Upper lobe of left lung (tissue), 6 donors: ENCODE measurements around the gene KCNMB1. TPM values are rescaled to one million over a fixed set of nuclear protein-coding genes. Genes with fewer than 3 reads are reported as not detected.

Experiments
- ATAC-seq, 2 donors: fragments of 200-7000 bp; cut with Tn5 transposase; one replicate each; pipeline ENCODE4 v1.9.1; 2022; ENCODE audit warnings: mild to moderate bottlenecking in 2 of 2, moderate library complexity in 2 of 2; ENCODE audit not compliant: low FRiP score in 2 of 2
- DNase-seq, 2 donors: peaks; one replicate each; pipeline ENCODE4 v3.0.0-alpha.2; 2019 to 2020
- H3K27ac ChIP-seq, 4 donors: fragments of 200-600 bp; sonication (generic); one replicate each; pipeline ENCODE4 v1.5.1; 2016 to 2019
- H3K27me3 ChIP-seq, 4 donors: fragments of 200-600 bp; sonication (generic); one replicate each; pipeline ENCODE4 v1.5.1; 2017 to 2019
- H3K36me3 ChIP-seq, 4 donors: fragments of 200-600 bp; sonication (generic); one replicate each; pipeline ENCODE4 v1.5.1; 2016 to 2019
- H3K4me1 ChIP-seq, 4 donors: fragments of 200-600 bp; sonication (generic); one replicate each; pipeline ENCODE4 v1.5.1; 2018 to 2019
- H3K4me3 ChIP-seq, 4 donors: fragments of 200-600 bp; sonication (generic); one replicate each; pipeline ENCODE4 v1.5.1; 2017 to 2019; ENCODE audit warnings: mild to moderate bottlenecking in 2 of 4, moderate library complexity in 1 of 4
- H3K9me3 ChIP-seq, 4 donors: fragments of 200-600 bp; sonication (generic); one replicate each; pipeline ENCODE4 v1.5.1; 2018 to 2019
- EP300 ChIP-seq, 4 donors: sonication (generic); formaldehyde crosslinking; IDR thresholded peaks; one replicate each; pipeline ENCODE4 v1.5.1; 2017; ENCODE audit warnings: antibody characterized with exemption in 4 of 4, control low read depth in 2 of 4
- POLR2A ChIP-seq, 4 donors: fragments of 450-650 bp; IDR thresholded peaks; one replicate each; pipeline ENCODE4 v1.5.1; 2016 to 2017; ENCODE audit warnings: antibody characterized with exemption in 4 of 4, mild to moderate bottlenecking in 2 of 4
- POLR2AphosphoS5 ChIP-seq, 2 donors: sonication (generic); formaldehyde crosslinking; IDR thresholded peaks; one replicate each; pipeline ENCODE4 v1.5.1; 2017; ENCODE audit warnings: antibody characterized with exemption in 2 of 2
- WGBS, 2 donors: methylation state at CpG; one replicate each; pipeline ENCODE4 v1.1.5; 2017 to 2018; 5-methylcytosine and 5-hydroxymethylcytosine counted together
- total RNA-seq, 6 donors: library from RNA; depleted of rRNA in 4 of 6; stranded (reverse); fragments of >200 nt in 4 of 6; gene quantifications; one replicate each; pipeline versions ENCODE4 v1.1.0 to v1.2.1, GENCODE V29; 2016 to 2021
- TF ChIP-seq, protein P1 (sequence below), 6 experiments: fragments of 450-650 bp in 4 of 6; fragments of 200-600 bp in 2 of 6; sonication (generic) in 2 of 6; IDR thresholded peaks; one replicate each; pipeline ENCODE4 v1.5.1; 2016 to 2019; ENCODE audit warnings: antibody characterized with exemption in 6 of 6
- donor health status: DM: no; HTN: no; CAD: no; lungs with moderate emphysema.
- donor health status: DM: no; HTN: yes; CAD: no; lungs with severe emphysema.

The KCNMB1 gene
- total RNA-seq, 6 donors from 2014 or later = 1.1 to 5.3 (median 2.0) TPM

DNA sequence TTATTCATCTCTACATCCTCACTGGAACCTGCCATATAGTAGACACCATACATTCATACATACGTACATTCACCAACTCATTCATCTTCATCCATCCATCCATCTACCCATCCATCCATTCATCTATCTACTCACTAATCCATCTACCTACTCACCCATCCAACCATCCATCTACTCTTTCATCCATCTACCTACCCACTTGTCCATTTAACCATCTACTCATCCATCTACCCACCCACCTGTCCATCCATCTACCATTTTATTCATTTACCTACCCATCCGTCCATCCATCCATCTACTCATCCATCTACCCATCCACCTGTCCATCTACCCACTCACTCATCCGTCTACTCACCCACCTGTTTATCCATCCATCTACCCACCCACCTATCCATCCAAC, 59.6 kb downstream of the KCNMB1 start:
- DNase-seq = no peak
- WGBS, 2 donors = 62 to 94% methylated on average over 3 of the region's 3 CpGs
- Histone ChIP-seq H3K27ac (peak overlapping the region in 2 of 4 donors; percentile 74 to 90), H3K36me3 (no peaks in the 10 kb centered on the region), H3K27me3 (no peaks in the 10 kb centered on the region), H3K4me3 (no peak overlapping the region), H3K9me3 (no peaks in the 10 kb centered on the region), H3K4me1 (peaks cover 17 to 49% (median 39%) of the 10 kb centered on the region in 4 donors)
- no peak for ATAC-seq
- TF ChIP-seq, protein P1, sequence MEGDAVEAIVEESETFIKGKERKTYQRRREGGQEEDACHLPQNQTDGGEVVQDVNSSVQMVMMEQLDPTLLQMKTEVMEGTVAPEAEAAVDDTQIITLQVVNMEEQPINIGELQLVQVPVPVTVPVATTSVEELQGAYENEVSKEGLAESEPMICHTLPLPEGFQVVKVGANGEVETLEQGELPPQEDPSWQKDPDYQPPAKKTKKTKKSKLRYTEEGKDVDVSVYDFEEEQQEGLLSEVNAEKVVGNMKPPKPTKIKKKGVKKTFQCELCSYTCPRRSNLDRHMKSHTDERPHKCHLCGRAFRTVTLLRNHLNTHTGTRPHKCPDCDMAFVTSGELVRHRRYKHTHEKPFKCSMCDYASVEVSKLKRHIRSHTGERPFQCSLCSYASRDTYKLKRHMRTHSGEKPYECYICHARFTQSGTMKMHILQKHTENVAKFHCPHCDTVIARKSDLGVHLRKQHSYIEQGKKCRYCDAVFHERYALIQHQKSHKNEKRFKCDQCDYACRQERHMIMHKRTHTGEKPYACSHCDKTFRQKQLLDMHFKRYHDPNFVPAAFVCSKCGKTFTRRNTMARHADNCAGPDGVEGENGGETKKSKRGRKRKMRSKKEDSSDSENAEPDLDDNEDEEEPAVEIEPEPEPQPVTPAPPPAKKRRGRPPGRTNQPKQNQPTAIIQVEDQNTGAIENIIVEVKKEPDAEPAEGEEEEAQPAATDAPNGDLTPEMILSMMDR (IDR thresholded peaks at IDR 0.05) = no peak
- TF ChIP-seq POLR2AphosphoS5 (IDR thresholded peaks at IDR 0.05) (no peak), POLR2A (IDR thresholded peaks at IDR 0.05) (no peak), EP300 (IDR thresholded peaks at IDR 0.05) (no peak)

DNA sequence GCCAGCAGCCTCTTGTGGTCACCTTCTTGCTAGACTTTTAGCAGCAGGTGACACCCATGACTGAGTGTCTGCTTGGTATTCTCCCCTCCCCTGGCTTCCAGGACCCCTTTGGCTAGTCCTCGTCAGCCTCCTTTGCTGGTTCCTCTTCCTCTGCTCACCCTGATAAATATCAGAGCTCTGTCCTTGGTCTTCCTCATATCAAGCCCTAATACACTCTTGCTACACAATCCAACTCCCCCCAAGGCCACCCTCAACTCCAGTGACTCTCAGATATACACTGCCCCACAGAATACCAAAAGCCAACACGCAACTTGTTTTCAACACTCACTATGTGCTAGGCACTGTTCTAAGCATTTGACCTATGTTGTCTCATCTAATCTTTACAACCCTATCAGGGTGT, 61.3 kb downstream of the KCNMB1 start:
- peaks cover 17 to 36% (median 27%) of the 10 kb centered on the region in 4 donors for H3K4me1 ChIP-seq
- H3K9me3 ChIP-seq = no peaks in the 10 kb centered on the region
- H3K27ac ChIP-seq = no peak overlapping the region
- H3K36me3 ChIP-seq = no peaks in the 10 kb centered on the region
- no peak overlapping the region for H3K4me3 ChIP-seq
- 52 to 82% methylated on average over 2 of the region's 2 CpGs for WGBS, 2 donors
- ATAC-seq = no peak
- DNase-seq = no peak
- TF ChIP-seq, protein P1 (IDR thresholded peaks at IDR 0.05) = no peak
- TF ChIP-seq EP300 (IDR thresholded peaks at IDR 0.05) (no peak), POLR2AphosphoS5 (IDR thresholded peaks at IDR 0.05) (no peak), POLR2A (IDR thresholded peaks at IDR 0.05) (no peak)
- H3K27me3 ChIP-seq = no peaks in the 10 kb centered on the region

DNA sequence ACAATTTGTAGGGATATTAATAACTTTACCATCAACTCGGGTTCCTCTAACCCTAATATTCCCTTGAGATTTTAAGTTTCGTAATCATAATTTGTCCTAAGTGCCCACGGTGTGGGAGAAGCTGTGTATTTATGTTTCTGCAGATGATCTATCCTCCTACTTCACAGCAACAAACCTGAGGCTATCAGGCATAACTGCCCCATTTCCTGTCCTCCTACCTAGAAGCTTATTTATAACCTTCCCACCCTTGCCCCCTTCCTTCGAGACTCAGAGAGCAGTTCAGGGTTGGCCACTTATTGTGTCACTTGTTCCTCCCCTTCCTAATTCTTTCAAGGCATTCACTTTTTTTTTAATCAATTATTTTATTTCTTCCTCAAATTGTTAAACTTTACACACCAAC, 62.0 kb downstream of the KCNMB1 start:
- whole genome bisulfite sequencing, 2 donors = 60 to 64% methylated on average over 4 of the region's 4 CpGs
- no peak for ATAC-seq
- TF ChIP-seq POLR2A (IDR thresholded peaks at IDR 0.05) = no peak
- no peak for TF ChIP-seq EP300 (IDR thresholded peaks at IDR 0.05)
- TF ChIP-seq, protein P1 (IDR thresholded peaks at IDR 0.05) = no peak
- TF ChIP-seq POLR2AphosphoS5 (IDR thresholded peaks at IDR 0.05) = no peak

More for the DNA sequence above, 62.0 kb downstream of the KCNMB1 start:
- DNase-seq = no peak
- H3K27me3 ChIP-seq = no peaks in the 10 kb centered on the region
- no peaks in the 10 kb centered on the region for H3K36me3 ChIP-seq
- no peak overlapping the region for H3K27ac ChIP-seq
- no peak overlapping the region for H3K4me3 ChIP-seq
- H3K9me3 ChIP-seq = no peaks in the 10 kb centered on the region
- H3K4me1 ChIP-seq = peaks cover 17 to 31% (median 22%) of the 10 kb centered on the region in 4 donors

Other genes starting within 250 kb of the KCNMB1 start
- gene C5orf58, start 156.4 kb downstream of the KCNMB1 start, total RNA-seq = not detected
- gene LCP2, start 91.6 kb downstream of the KCNMB1 start, total RNA-seq = 100 to 1,000 TPM in 1 of 6 donors, 10 to 100 TPM in 5; 43.0 to 148 (median 68.6) TPM
- gene KCNIP1, start 114.7 kb upstream of the KCNMB1 start, total RNA-seq = 1 to 10 TPM in 5 of 6 donors, not detected in 1; 1.9 to 3.3 (median 2.9) TPM